Measurements from ENCODE around the gene CHRNB2.
"Not testable (repeated sequence)": the region's sequence is repeated elsewhere in the genome, so short reads cannot be mapped to it uniquely, and the experiment has no call there.

Gene CHRNB2, protein sequence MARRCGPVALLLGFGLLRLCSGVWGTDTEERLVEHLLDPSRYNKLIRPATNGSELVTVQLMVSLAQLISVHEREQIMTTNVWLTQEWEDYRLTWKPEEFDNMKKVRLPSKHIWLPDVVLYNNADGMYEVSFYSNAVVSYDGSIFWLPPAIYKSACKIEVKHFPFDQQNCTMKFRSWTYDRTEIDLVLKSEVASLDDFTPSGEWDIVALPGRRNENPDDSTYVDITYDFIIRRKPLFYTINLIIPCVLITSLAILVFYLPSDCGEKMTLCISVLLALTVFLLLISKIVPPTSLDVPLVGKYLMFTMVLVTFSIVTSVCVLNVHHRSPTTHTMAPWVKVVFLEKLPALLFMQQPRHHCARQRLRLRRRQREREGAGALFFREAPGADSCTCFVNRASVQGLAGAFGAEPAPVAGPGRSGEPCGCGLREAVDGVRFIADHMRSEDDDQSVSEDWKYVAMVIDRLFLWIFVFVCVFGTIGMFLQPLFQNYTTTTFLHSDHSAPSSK

DNA sequence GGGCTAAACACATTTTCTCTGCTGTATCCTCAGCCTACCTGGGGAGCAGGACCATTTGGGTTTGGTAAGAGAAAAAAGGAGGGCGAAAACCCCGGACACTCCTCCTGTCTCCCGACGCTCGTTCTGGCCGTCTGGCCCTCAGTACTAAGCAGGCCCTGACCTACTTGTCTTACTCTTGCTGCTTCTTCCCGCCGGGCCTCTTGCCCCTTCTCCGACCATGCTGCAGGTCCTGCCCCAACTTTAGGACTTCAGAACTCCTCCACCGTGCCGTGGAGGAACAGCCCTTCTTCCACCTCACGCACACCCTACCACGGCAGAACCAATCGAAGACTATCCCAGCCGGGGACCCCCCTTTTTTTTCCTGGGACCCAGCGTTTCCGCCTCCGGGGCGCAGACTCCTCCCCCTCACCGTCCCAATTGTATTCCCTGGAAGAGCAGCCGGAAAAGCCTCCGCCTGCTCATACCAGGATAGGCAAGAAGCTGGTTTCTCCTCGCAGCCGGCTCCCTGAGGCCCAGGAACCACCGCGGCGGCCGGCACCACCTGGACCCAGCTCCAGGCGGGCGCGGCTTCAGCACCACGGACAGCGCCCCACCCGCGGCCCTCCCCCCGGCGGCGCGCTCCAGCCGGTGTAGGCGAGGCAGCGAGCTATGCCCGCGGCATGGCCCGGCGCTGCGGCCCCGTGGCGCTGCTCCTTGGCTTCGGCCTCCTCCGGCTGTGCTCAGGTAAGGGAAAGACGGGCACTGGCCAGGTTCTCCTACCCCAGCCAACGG lies at the start of gene CHRNB2:
Gene CHRNB2 (plus strand): TSS at position 393 of the 771 bp plus-strand sequence. CDS start 267 bp downstream, at position 660.
- peak; percentile 52 to 59 for DNase-seq (ENCODE audit: low read depth in 1 of 2, low spot score in 1 of 2)

DNA sequence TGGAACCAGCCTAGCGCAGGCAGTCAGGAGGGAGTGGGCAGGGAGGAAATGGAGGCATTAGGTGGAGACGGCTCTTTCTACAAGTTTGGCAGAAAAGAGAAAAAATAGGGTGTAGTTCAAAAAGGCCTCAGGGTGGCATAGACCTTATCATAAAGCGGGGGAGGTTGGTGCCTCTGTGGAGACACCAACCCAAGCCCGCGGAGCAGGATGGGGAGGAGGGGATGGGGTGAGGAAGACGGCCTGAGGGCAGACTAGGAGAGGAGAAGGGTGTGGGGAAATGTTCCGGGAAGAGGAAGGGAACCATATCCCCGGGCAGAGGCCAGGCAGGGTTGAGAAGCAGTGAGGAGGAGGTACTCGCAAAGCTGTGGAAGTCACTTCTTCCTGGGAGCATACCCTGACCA lies 48.0 kb upstream of the CHRNB2 start:
- no peak for DNase-seq (ENCODE audit: low read depth in 1 of 2, low spot score in 1 of 2)

DNA sequence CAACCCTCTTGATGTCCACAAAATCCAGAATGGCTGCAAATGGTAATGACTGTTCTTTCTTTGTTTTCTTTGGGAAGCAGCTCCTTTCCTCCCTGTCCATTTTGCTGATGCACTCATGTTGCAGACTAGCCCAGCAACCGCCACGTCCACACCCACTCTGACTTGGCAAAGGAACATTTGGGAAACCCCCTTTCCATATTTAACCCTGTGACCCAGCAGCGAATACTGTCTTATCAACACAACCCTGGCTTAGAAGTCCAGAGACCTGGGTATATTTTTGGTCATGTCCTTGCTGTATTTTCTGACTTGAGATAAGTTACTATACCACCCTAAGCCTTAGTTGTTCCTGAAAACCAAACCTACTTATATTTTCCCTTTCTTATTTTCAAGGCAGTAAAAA lies 47.2 kb upstream of the CHRNB2 start:
- DNase-seq (ENCODE audit: low read depth in 1 of 2, low spot score in 1 of 2) = no peak

DNA sequence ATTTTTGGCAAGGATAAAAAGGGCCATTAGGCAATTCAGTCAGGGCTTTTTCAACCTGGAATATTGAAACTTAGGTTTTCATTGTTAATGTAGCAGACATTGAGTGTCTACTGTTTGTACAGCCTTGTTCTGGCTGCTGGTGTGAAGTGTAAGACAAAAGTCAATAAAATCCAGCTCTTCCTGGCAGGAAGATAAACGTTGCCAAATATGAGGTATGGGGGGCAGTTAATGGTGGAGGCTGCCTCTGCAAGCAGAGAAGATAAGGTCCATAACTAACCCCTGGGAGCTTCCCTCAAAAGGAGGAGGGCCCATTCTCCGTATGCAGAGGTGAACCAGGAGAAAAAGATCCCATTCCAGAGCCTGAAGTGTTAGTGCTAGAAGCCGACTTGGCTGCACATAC lies 45.9 kb upstream of the CHRNB2 start:
- DNase-seq (ENCODE audit: low read depth in 1 of 2, low spot score in 1 of 2) = no peak

DNA sequence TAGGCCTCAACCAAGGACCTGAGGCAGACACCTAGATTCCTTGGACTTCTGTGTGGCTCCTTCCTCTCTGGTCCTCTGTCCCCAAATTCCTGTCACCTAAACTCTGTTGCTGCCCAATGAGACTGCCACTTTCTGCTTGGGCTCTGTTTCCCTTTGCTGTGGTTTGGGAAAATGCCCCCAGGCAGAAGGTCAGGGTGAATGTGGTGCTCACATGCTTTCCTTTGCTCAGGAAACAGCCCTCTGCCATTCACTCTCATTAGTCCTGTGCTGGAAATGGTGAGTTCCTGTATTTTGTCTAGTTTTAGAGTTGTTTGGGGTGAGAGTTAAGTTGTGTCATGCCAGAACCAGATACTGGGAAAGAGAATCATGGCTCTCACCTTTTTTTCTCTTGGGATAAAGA lies 42.7 kb upstream of the CHRNB2 start:
- no peak for DNase-seq (ENCODE audit: low read depth in 1 of 2, low spot score in 1 of 2)

DNA sequence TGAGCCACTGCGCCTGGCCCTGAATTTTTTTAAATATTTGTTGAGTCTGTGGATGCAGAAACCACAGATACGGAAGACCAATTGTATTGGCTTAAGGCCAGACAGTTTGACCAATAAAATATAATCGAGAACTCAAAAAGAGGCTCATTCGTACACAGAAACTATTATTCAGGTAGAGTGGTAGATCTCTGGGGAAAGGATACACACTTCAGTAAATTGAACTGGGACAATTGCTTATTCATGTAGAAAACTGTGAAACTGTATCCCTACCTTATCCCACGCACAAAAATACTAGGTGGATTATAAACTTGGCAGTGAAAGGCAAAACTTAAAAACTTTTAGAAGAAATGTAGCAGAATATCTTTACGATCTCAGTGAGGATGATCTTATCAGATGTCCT lies 40.4 kb upstream of the CHRNB2 start:
- DNase-seq (ENCODE audit: low read depth in 1 of 2, low spot score in 1 of 2) = no peak

DNA sequence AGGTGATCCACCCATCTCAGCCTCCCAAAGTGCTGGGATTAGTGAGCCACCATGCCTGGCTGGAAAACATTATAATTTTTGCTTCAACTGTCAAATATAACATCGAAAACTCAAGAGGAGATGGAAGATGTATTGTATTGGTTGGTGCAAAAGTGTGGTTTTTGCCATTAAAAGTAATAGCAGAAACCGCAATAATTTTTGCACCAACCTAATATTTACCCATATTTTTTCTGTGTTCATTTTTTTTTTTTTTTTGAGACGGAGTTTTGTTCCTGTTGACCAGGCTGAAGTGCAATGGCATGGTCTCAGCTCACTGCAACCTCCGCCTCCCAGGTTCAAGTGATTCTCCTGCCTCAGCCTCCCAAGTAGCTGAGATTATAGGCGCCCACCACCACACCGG lies 38.3 kb upstream of the CHRNB2 start:
- no peak for DNase-seq (ENCODE audit: low read depth in 1 of 2, low spot score in 1 of 2)

DNA sequence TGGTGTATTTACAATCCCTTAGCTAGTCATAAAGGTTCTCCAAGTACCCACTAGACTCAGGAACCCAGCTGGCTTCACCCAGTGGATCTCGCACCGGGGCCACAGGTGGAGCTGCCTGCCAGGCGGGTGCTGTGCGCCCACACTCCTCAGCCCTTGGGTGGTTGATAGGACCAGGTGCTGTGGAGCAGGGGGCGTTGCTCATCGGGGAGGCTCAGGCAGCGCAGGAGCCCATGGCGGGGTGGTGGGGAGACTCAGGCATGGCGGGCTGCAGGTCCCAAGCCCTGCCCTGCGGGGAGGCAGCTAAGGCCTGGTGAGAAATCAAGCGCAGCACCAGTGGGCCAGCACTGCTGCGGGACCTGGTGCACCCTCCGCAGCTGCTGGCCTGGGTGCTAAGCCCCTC lies 35.6 kb upstream of the CHRNB2 start:
- not testable (repeated sequence) for DNase-seq (ENCODE audit: low read depth in 1 of 2, low spot score in 1 of 2)

DNA sequence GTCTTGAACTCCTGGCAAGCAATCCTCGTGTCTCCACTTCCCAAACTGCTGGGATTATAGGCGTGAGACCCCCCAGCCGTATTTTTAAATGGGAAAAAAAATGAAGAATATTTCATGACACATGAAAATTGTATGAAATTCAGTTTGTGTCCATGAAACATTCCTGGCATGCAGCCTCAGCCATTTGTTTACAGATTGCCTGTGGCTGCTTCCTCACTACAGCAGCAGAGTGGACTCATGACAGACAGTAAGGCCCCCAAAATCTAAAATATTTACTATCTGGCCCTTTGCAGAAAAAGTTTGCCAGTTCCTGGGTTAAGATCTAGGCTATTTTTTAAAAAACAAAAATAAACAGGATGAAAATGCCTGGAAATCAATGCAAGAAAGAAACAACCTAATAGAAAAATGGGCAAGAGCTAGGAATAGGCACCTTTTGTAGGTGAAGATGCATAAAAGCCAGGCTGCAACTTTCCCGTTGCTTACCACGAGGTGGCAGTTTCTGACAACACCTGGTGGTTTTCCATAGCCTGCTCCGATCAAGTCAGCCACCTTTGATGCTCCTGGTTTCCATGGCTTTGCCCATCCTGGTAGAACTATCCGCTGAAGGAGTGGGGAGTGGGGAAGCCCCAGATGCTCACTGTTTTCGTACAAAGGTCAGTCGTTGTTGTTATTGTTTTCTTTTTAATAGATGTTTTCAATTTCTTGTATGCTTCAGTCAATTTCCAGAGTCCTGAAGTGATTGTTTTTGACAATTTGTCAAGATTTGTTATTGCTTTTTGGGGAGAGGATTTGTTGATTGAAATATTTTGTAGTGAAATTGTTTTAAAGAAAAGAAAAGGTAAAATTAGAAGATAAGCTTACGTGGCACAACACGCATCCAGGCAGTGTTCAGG lies 33.4 kb upstream of the CHRNB2 start:
- no peak for DNase-seq (ENCODE audit: low read depth in 1 of 2, low spot score in 1 of 2)

DNA sequence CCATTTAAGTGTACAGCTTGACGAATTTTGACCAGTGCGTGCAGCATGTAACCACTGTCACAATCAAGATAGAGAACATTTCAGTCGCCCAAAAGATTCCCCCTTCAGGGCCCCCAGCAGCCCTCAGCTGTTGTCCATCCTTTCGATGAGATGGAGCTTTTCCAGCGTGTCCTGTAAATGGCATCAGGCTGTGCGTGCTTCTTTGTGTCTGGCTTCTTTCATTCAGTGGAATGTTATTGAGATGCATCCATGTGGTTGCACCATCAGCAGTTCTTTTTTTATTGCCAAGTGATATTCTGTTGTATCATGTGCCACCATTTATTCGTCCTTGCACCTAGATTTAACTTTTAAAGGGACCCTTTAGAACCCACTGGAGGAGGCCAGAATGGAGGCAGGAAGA lies 31.0 kb upstream of the CHRNB2 start:
- no peak for DNase-seq (ENCODE audit: low read depth in 1 of 2, low spot score in 1 of 2)

DNA sequence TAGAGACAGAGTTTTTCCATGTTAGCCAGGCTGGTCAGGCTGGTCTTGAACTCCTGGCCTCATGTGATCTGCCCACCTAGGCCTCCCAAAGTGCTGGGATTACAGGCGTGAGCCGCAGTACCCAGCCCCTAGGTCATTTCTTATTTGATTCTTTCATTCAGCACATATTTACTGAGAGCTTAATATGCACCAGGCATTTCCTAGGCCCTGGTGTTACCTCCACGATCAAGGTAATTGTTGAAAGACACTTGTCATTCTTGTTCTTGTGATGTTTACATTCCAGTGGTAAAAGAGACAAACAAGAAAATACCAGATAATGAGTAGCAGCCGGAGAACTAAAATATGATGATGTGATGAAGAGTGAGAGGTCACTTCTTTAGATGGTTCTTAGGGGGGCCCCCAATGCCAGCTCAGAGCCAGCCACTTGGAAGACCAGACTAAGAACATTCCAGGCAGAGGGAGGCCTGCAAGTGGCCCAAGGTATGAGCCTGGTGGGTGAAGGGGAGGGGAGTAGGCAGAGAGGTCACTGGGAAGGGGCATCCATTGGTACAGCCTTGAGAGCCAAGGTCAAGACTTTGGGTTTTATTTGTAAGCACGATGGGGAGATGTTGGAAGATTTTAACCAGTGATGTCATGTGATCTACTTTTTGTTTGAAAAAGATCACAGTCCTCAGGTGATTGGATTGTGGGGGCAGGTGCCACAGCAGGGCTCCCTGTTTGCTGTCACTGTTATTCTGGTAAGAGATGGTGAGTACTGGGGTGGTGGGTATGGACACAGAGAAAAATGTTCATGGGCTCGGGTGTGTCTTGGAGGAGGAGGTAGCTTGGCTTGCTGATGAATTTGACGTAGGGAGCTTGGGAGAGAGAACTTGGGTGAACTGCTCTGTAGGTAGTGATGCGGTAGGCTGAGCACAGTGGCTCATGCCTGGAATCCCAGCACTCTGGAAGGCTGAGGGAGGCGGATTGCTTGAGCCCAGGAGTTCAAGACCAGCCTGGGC lies 27.8 kb upstream of the CHRNB2 start:
- DNase-seq (ENCODE audit: low read depth in 1 of 2, low spot score in 1 of 2) = no peak

DNA sequence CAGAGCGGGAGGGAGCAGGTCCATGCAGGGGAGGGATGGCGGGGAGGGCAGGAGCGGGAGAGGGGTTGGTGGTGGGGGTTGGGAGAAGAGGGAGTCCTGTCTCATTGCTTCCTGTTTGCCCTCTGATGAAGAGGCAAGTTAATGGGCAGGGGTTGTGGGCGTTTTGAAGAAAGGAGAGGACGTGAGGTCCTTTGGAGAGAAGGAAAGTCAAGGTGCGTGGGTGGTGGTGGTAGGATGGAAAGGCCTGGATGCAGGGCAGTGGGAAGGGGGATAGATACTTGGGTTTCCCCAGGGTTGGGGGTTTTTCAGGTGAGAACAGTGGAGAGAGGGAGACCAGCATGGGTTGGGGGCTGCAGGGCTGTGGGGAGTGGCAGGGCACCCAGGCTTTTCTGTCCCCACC lies 26.3 kb upstream of the CHRNB2 start:
- no peak for DNase-seq (ENCODE audit: low read depth in 1 of 2, low spot score in 1 of 2)

DNA sequence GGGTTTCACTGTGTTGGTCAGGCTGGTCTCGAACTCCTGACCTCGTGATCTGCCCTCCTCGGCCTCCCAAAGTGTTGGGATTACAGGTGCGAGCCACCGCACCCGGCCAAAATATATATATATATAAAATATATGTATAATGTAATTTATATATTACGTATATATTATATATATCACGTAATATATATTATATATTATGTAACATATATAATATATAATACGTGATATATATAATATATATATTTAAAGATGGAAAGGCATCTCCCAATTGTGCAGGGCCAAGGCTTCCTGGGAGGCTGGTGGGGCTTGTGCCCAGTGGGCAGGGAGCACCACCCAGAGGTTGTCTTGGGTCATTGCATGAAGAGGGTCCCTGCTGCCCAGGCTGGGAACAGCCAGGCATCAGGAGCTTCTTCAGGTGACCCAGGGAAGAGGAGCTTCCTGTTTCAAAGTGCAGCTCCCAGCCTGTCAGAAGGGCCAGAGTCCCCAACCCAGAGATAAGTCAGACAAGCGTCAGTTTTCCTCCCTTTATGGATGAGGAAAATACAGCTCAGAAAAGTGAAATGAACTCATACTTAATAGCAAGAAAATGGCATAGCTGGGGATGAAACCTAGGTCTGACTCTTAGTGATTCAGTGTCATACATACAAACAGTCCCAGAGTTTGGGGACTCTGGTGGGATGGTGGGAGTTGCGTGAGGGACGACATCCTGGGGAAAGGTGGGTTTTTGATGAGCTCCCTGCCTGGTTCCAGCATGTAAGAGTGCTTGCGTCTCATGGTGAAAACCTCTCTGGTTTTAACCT lies 21.1 kb upstream of the CHRNB2 start:
- no peak for DNase-seq (ENCODE audit: low read depth in 1 of 2, low spot score in 1 of 2)

DNA sequence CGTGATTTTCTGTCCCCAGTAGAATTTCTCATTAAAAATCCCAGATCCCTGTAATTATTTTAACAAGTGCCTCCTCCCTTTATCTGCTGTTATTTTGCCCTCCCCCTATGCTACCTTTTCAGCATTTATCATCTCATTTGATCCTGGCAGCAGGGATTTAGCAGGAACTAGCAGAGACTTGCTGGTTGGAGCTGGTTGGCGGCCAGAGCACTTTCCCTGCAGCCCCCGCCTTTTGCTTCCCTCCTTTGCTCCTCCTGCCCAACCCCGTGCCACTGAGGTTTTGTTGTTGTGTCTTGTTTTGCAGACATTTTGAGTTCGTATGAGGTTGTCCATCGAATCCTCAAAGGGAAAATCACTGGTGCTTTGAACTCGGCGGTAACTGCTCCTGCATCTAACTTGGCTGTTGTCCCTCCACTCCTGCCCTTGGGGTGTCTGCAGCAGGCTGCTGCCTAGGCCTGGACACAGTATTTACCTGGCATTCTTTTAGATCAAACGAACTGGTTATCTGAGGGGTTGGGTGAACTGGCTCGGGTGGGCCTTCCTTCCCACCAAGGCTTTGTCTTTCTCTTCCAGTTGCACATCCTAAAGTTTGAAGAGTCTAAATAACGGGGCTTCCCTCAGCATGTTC lies 20.4 kb upstream of the CHRNB2 start:
- DNase-seq (ENCODE audit: low read depth in 1 of 2, low spot score in 1 of 2) = no peak

DNA sequence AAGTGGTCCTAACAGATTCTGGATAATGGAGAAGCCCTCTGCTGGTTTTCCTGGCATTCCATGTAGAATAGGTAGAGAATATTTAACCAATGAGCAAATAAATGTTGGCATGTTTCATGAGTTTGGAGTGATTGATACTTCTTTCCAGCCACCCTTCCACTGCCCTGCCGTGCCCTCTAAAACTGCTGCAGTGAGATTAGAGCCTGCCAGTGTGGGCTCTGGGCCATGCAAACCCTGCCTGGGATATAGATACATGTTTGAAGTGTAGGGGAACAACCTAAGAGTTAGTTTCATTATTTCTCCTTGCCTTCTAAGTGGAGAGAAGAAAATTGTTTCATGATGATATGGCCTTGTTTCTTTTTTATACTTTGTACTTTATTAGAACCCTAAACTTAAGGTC lies 19.6 kb upstream of the CHRNB2 start:
- DNase-seq (ENCODE audit: low read depth in 1 of 2, low spot score in 1 of 2) = no peak

DNA sequence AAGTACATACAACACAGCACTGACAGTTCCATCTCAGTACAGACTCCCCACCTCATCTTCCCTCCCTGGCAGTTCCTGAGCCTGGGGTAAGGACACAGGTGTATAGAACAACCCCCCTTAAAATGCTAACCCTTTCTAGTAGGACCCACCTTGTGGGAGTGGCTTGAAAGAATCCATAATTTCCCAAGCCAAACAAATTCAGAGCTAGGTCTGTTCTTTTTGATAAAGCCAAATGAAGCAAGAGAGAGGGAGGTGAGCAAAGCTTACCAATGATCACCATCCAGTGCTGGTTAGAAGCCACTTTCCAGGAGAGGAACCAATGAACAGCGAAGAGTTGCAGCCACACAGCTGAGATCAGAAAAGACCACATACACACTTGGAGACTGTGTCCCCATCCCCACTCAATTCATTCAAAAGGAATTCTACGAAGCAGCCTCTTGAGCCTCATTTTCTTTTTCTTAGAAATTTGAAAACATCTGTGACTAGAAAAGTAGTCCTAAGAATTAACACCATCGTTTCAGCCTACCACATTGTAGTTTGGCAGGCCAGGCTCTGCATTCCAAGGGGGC lies 18.3 kb upstream of the CHRNB2 start:
- DNase-seq (ENCODE audit: low read depth in 1 of 2, low spot score in 1 of 2) = no peak

DNA sequence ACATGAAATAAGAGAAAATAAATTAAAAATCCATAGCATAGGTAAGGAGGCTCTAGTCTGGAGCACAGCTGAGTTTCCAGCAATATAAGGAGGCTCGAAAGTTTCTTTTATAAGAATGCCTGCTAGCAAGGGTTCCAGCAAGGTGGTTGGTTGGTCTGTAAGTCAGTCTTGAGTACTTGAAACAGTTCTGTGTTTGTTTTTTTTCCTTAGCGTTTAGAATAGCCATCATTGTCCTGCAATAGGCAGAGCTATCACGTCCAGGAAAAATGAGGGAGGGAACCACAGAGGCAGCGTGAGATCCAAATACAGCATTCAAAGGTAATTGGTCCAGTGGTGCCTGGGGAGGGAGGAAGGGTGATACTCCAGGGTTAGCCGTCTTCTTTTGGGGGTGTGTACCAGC lies 17.5 kb upstream of the CHRNB2 start:
- DNase-seq (ENCODE audit: low read depth in 1 of 2, low spot score in 1 of 2) = no peak

DNA sequence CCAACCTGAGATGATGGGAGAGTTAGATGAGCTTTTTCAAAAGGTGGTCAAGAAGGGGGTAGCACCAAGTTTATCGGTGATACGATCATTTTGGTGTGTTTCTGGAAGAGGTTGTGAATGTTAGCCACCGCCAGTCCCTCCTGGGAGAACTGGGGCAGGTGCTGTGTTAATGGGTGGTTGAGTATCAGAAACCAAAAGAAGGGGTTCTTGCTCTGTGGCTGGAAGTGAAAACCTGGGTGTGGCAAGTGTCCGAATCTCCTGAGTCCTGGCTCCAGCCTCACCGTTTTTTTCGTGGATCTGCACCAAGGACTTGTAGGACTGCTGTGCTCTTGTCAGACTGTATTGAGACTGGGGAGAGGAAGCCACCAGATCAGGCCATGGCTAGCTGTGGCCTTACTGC lies 16.9 kb upstream of the CHRNB2 start:
- no peak for DNase-seq (ENCODE audit: low read depth in 1 of 2, low spot score in 1 of 2)

DNA sequence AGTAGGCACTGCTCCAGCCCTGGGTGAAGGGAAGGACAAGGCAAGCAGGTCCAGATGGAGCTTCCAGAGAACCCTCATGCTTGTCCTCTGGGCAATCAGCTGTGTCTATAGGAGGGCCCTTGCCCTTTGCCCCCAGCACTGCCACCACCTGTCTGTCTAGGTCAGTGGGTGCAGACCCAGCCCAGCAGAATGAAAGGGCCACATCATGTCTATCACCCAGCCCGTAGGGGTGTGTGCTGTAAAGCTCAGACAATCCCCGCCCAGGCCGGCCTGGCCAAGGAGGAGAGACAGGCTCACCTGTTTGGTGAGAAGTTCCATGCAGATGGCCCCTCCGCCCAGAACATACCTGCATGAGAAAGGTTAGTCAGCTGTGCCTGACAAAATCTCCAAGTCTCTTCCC lies 16.1 kb upstream of the CHRNB2 start:
- DNase-seq (ENCODE audit: low read depth in 1 of 2, low spot score in 1 of 2) = no peak
